ENCODE results near the gene JAGN1.
"Not testable (repeated sequence)": the region's sequence is repeated elsewhere in the genome, so short reads cannot be mapped to it uniquely, and the experiment has no call there.

The JAGN1 gene

DNA sequence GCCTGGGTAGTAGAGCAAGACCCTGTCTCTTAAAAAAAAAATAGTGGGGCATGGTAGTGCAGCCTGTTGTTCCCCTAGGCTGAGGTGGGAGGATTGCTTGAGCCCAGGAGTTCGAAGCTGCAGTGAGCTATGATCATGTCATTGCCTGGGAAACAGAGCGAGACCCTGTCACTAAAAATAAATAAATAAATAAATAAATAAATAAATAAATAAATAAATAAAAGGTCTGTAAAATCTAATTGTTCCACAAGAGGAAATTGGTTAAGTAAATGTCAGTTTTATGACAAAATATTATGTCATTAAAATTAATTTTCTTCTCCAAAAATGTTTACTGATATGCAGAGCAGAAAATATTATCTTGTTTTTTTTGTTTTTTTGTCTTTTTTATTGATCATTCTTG lies 48.6 kb downstream of the JAGN1 start:
- H3K4me3 ChIP-seq (replicated peaks; ENCODE audit: low read depth, low read length) = no peak overlapping the region
- no peak for DNase-seq (ENCODE audit: extremely low read depth, low read depth)
- TF ChIP-seq, protein P1, sequence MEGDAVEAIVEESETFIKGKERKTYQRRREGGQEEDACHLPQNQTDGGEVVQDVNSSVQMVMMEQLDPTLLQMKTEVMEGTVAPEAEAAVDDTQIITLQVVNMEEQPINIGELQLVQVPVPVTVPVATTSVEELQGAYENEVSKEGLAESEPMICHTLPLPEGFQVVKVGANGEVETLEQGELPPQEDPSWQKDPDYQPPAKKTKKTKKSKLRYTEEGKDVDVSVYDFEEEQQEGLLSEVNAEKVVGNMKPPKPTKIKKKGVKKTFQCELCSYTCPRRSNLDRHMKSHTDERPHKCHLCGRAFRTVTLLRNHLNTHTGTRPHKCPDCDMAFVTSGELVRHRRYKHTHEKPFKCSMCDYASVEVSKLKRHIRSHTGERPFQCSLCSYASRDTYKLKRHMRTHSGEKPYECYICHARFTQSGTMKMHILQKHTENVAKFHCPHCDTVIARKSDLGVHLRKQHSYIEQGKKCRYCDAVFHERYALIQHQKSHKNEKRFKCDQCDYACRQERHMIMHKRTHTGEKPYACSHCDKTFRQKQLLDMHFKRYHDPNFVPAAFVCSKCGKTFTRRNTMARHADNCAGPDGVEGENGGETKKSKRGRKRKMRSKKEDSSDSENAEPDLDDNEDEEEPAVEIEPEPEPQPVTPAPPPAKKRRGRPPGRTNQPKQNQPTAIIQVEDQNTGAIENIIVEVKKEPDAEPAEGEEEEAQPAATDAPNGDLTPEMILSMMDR (IDR thresholded peaks at IDR 0.05; ENCODE audit: low read depth, low read length, missing control alignments) = no peak

DNA sequence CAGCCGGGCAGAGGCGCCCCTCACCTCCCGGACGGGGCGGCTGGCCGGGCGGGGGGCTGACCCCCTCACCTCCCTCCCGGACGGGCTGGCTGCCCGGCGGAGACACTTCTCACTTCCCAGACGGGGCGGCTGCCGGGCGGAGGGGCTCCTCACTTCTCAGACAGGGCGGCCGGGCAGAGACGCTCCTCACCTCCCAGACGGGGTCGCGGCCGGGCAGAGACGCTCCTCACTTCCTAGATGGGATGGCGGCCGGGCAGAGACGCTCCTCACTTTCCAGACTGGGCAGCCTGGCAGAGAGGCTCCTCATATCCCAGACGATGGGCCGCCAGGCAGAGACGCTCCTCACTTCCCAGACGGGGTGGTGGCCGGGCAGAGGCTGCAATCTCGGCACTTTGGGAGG lies 49.5 kb downstream of the JAGN1 start:
- not testable (repeated sequence) for DNase-seq (ENCODE audit: extremely low read depth, low read depth); H3K4me3 ChIP-seq (replicated peaks; ENCODE audit: low read depth, low read length)

DNA sequence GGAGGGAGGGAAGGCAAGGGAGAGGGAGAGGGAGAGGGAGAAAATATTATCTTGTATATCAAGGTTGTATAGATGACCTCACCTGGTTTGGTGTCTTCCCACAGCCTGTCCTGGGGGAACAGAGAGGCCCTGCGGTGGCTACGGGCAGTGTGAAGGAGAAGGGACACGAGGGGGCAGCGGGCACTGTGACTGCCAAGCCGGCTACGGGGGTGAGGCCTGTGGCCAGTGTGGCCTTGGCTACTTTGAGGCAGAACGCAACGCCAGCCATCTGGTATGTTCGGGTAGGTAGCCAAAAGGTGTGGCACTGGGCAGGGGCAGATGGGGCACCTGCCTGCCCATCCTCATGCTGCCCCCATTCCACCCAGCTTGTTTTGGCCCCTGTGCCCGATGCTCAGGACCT lies 50.3 kb downstream of the JAGN1 start:
- TF ChIP-seq, protein P1 (IDR thresholded peaks at IDR 0.05; ENCODE audit: low read depth, low read length, missing control alignments) = no peak
- DNase-seq (ENCODE audit: extremely low read depth, low read depth) = no peak
- no peak overlapping the region for H3K4me3 ChIP-seq (replicated peaks; ENCODE audit: low read depth, low read length)

DNA sequence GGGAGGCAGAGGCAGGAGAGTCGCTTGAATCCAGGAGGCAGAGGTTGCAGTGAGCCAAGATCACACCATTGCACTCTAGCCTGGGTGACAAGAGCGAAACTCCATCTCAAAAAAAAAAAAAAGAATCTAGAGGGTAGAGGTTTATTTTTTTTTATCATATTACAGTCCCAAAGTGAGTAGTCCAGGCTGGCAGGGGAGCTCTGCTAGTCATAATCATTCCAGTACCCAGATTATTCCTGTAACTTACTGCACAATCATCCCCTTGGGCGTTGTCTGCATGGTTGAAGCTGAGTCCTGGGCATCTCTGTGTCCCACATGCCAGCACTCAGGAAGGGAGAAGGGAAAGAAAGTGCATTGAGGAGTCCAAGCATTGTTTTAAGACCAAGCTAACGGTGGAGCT lies 51.8 kb downstream of the JAGN1 start:
- H3K4me3 ChIP-seq (replicated peaks; ENCODE audit: low read depth, low read length) = no peak overlapping the region
- TF ChIP-seq, protein P1 (IDR thresholded peaks at IDR 0.05; ENCODE audit: low read depth, low read length, missing control alignments) = no peak
- no peak for DNase-seq (ENCODE audit: extremely low read depth, low read depth)

DNA sequence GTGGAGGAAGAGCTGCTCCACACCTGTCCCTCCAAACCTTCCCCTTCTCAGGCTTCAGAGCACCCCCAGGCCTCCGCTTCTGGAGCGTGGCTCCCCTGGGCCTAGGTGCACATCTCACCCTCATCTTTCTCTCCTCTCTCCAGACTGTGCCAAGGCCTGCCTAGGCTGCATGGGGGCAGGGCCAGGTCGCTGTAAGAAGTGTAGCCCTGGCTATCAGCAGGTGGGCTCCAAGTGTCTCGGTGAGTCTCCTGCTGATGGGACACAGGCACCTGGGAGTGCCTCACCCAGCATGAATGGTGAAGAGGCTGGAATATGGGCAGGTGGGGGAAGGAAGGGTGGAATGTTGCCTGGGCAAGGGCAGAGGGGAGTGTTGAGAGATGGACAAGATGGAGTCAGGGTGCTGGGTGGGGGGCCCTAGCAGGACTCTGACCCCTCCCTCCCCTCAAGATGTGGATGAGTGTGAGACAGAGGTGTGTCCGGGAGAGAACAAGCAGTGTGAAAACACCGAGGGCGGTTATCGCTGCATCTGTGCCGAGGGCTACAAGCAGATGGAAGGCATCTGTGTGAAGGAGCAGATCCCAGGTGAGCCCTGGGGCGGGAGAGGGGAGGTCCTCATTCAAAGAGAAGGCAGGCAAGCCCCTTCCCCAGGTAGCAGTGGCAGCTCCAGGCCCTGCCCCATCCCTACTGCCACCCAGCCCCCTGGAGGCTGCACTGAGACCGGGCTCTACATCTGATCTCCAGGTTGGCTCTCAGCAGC lies 52.7 kb downstream of the JAGN1 start:
- TF ChIP-seq, protein P1 (IDR thresholded peaks at IDR 0.05; ENCODE audit: low read depth, low read length, missing control alignments) = no peak
- DNase-seq (ENCODE audit: extremely low read depth, low read depth) = no peak
- no peak overlapping the region for H3K4me3 ChIP-seq (replicated peaks; ENCODE audit: low read depth, low read length)

Data from HFF-Myc (cell line).